OCI-LY1 (cell line): ENCODE measurements around the gene GAL3ST1.

Experiments used
- CTCF ChIP-seq: fragments of 200-600 bp; sonication (generic), shearing (Covaris generic); IDR thresholded peaks from 2 replicates; pipeline ENCODE4 v1.5.1; 2017; ENCODE audit warnings: mild to moderate bottlenecking, antibody characterized with exemption, low read length, moderate library complexity, mixed read lengths
- EZH2 ChIP-seq: fragments of 200-600 bp; sonication (generic), shearing (Covaris generic); IDR thresholded peaks from 2 replicates; pipeline ENCODE4 v1.8.0; 2017; ENCODE audit warnings: borderline replicate concordance, mixed run types, mild to moderate bottlenecking, antibody characterized with exemption, low read length, moderate library complexity, mixed read lengths

- TF ChIP-seq CTCF: no peak
- no peak for TF ChIP-seq EZH2
Observed at GRCh38 chr22:30598986-30599385, 24.5 kb upstream of the GAL3ST1 start.
